Stimulated activated naive B cell treated with anti-CD40 and anti-IgM and Interleukin-4, amounts not matched to agents 10 μg/mL and 1 μg/mL and 100 μg/mL, for 72 hours (primary cell): ENCODE data around the gene ADGRF1.
"Not testable (repeated sequence)": the region's sequence is repeated elsewhere in the genome, so short reads cannot be mapped to it uniquely, and the experiment has no call there.

Experiments used
- ATAC-seq, 2 donors: fragments of 150-1000 bp; cut with Tn5 transposase; replicated peaks; 2 replicates each; pipeline ENCODE4 v1.10.0; 2021; ENCODE audit warnings: moderate library complexity in 1 of 2
- DNase-seq: peaks from one replicate; pipeline ENCODE4 v3.0.0; 2021
- H3K27ac Mint-ChIP-seq: one replicate; pipeline ENCODE4 v1.8.0; 2022; ENCODE audit warnings: mild to moderate bottlenecking, mixed read lengths
- H3K27me3 Mint-ChIP-seq, 2 donors: one replicate each; pipeline ENCODE4 v1.8.0; 2022; ENCODE audit warnings: mixed read lengths in 2 of 2
- H3K36me3 Mint-ChIP-seq, 2 donors: one replicate each; pipeline ENCODE4 v1.8.0; 2022; ENCODE audit warnings: mixed read lengths in 2 of 2, mild to moderate bottlenecking in 1 of 2
- H3K4me1 Mint-ChIP-seq, 2 donors: one replicate each; pipeline ENCODE4 v1.8.0; 2022; ENCODE audit warnings: mixed read lengths in 2 of 2, mild to moderate bottlenecking in 1 of 2
- H3K4me3 Mint-ChIP-seq, 2 donors: one replicate each; pipeline ENCODE4 v1.8.0; 2022; ENCODE audit warnings: mild to moderate bottlenecking in 2 of 2, mixed read lengths in 2 of 2, moderate library complexity in 1 of 2
- H3K9me3 Mint-ChIP-seq, 2 donors: one replicate each; pipeline ENCODE4 v1.8.0; 2022; ENCODE audit warnings: mixed read lengths in 2 of 2, mild to moderate bottlenecking in 1 of 2

The ADGRF1 gene

GRCh38 chr6:46993846-46994245, 48.3 kb downstream of the ADGRF1 start:
- no peak for DNase-seq
- no peak overlapping the region for H3K27ac Mint-ChIP-seq

DNA sequence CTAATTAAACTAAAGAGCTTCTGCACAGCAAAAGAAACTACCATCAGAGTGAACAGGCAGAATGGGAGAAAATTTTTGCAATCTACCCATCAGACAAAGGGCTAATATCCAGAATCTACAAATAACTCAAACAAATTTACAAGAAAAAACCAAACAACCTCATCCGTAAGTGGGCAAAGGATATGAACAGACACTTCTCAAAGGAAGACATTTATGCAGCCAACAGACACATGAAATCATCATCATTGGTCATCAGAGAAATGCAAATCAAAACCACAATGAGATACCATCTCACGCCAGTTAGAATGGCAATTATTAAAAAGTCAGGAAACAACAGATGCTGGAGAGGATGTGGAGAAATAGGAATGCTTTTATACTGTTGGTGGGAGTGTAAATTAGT, 49.7 kb downstream of the ADGRF1 start:
- DNase-seq, H3K9me3 Mint-ChIP-seq, H3K4me1 Mint-ChIP-seq, ATAC-seq, H3K27me3 Mint-ChIP-seq, H3K27ac Mint-ChIP-seq, H3K4me3 Mint-ChIP-seq, H3K36me3 Mint-ChIP-seq: not testable (repeated sequence)

More at GRCh38 chr6:46993846-46994245, 48.3 kb downstream of the ADGRF1 start:
- ATAC-seq = no peak
- Mint-ChIP-seq H3K4me1 (no peaks in the 10 kb centered on the region), H3K36me3 (no peaks in the 10 kb centered on the region), H3K4me3 (no peak overlapping the region), H3K27me3 (peaks cover 9 to 11% of the 10 kb centered on the region in 2 donors), H3K9me3 (no peaks in the 10 kb centered on the region)

GRCh38 chr6:46990818-46991510, 51.2 kb downstream of the ADGRF1 start:
- H3K27ac Mint-ChIP-seq, H3K4me1 Mint-ChIP-seq, H3K9me3 Mint-ChIP-seq, H3K4me3 Mint-ChIP-seq, H3K27me3 Mint-ChIP-seq, DNase-seq, H3K36me3 Mint-ChIP-seq: not testable (repeated sequence)
- ATAC-seq = peak in 1 of 2 donors; percentile 51

GRCh38 chr6:46990031-46990644, 52.0 kb downstream of the ADGRF1 start:
- ATAC-seq (no peak), DNase-seq (no peak)
- peaks cover 4 to 5% of the 10 kb centered on the region in 2 donors for H3K27me3 Mint-ChIP-seq
- no peaks in the 10 kb centered on the region for H3K36me3 Mint-ChIP-seq
- no peaks in the 10 kb centered on the region for H3K4me1 Mint-ChIP-seq
- H3K27ac Mint-ChIP-seq = no peak overlapping the region
- no peak overlapping the region for H3K4me3 Mint-ChIP-seq
- H3K9me3 Mint-ChIP-seq = no peaks in the 10 kb centered on the region

- Mint-ChIP-seq H3K9me3 (no peaks in the 10 kb centered on the region), H3K36me3 (no peaks in the 10 kb centered on the region), H3K27me3 (peaks cover 4 to 5% of the 10 kb centered on the region in 2 donors), H3K27ac (no peak overlapping the region), H3K4me3 (no peak overlapping the region), H3K4me1 (no peaks in the 10 kb centered on the region)
- ATAC-seq = no peak
- DNase-seq = no peak
Observed at GRCh38 chr6:46989398-46989797, 52.7 kb downstream of the ADGRF1 start.

DNA sequence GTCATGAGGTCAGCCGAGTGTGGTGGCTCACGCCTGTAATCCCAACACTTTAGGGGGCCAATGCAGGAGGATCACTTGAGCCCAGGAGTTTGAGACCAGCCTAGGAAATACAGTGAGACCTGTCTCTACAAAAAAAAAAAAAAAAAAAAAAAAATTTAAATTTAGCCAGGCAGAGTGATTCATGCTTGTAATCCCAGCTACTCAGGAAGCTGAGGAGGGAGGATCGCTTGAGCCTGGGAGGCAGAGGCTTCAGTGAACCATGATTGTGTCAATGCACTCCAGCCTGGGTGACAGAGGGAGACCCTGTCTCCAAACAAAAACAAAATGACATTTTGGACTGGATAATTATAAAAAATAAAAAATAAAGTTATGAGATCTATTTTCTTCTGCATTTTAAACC, 56.2 kb downstream of the ADGRF1 start:
- no peaks in the 10 kb centered on the region for H3K36me3 Mint-ChIP-seq
- DNase-seq (no peak), ATAC-seq (no peak)
- no peaks in the 10 kb centered on the region for H3K27me3 Mint-ChIP-seq
- H3K4me3 Mint-ChIP-seq = no peak overlapping the region
- H3K9me3 Mint-ChIP-seq = no peaks in the 10 kb centered on the region
- H3K4me1 Mint-ChIP-seq = no peaks in the 10 kb centered on the region
- H3K27ac Mint-ChIP-seq = no peak overlapping the region

DNA sequence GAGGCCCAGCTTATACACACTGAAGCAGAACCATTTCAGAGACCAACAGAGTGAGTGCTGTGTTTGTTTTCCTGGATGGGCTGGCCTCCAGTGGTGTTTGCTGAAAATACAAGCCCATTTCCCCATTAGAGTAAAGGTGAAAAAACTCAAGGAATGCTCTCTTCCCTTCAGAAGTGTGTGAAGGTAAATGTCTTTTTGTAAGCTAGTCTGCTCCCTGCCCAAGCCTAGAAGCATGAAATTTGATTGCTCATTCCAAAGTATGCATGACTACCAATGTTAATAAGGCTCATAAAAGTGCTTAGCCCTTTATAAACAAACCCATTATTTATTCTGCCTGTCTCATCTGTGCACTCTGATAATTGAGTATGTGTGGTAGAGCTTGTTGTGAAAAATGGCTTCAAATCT, 59.1 kb downstream of the ADGRF1 start:
- Mint-ChIP-seq H3K27ac (no peak overlapping the region), H3K9me3 (no peaks in the 10 kb centered on the region), H3K36me3 (no peaks in the 10 kb centered on the region), H3K4me1 (no peaks in the 10 kb centered on the region), H3K27me3 (no peaks in the 10 kb centered on the region), H3K4me3 (no peak overlapping the region)
- no peak for DNase-seq
- ATAC-seq = no peak

- H3K36me3 Mint-ChIP-seq = no peaks in the 10 kb centered on the region
- no peaks in the 10 kb centered on the region for H3K4me1 Mint-ChIP-seq
- ATAC-seq (no peak), DNase-seq (no peak)
- H3K4me3 Mint-ChIP-seq = no peak overlapping the region
- H3K9me3 Mint-ChIP-seq = no peaks in the 10 kb centered on the region
- no peaks in the 10 kb centered on the region for H3K27me3 Mint-ChIP-seq
- no peak overlapping the region for H3K27ac Mint-ChIP-seq
Observed at GRCh38 chr6:46979206-46979605, 62.9 kb downstream of the ADGRF1 start.

DNA sequence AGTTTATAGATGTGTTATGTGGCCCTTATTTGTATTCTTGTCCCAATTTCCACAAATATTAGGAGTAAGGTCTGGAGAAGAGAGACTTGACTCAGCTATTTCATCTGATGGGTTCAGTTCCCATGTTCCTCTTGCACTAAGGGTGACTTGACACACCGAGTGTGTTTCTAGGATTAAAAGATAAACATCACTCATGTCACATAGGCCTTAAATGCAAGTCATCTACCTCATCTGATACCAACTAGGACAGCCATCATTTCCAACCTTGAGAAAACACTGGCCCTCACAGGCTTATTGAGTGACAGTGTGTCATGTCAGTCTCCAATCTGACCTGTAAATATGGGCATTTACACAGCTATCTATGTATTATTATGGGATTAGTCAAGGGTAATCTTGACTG, 67.3 kb downstream of the ADGRF1 start:
- no peaks in the 10 kb centered on the region for H3K36me3 Mint-ChIP-seq
- H3K27ac Mint-ChIP-seq = no peak overlapping the region
- no peaks in the 10 kb centered on the region for H3K27me3 Mint-ChIP-seq
- H3K4me1 Mint-ChIP-seq = no peaks in the 10 kb centered on the region
- DNase-seq = no peak
- no peaks in the 10 kb centered on the region for H3K9me3 Mint-ChIP-seq
- no peak for ATAC-seq
- no peak overlapping the region for H3K4me3 Mint-ChIP-seq

- Mint-ChIP-seq H3K27ac (no peak overlapping the region), H3K9me3 (no peaks in the 10 kb centered on the region), H3K36me3 (no peaks in the 10 kb centered on the region), H3K27me3 (no peaks in the 10 kb centered on the region), H3K4me3 (no peak overlapping the region), H3K4me1 (no peaks in the 10 kb centered on the region)
- DNase-seq (no peak), ATAC-seq (no peak)
Observed at GRCh38 chr6:46973029-46973428, 69.1 kb downstream of the ADGRF1 start.

DNA sequence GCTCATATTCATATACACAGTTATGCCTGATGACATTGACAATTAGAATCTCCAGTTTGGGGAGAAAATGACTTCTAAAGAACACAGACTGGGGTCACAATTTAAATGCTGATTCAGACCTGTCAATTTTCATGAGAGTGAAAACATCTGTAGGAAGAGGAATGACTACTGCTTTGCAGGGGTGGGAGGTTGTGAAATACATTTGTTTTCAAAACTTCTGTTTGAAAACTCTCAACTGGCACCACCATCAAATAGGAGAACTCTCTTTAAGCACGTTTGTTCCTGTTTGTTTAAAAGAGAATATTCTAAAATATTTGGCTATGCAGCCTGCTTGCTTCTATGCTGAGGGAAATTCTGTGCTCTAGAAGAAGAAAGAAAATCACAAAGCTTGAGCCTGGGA, 69.6 kb downstream of the ADGRF1 start:
- Mint-ChIP-seq H3K36me3 (no peaks in the 10 kb centered on the region), H3K4me1 (no peaks in the 10 kb centered on the region), H3K27me3 (no peaks in the 10 kb centered on the region), H3K9me3 (no peaks in the 10 kb centered on the region), H3K27ac (no peak overlapping the region), H3K4me3 (no peak overlapping the region)
- DNase-seq (no peak), ATAC-seq (no peak)

DNA sequence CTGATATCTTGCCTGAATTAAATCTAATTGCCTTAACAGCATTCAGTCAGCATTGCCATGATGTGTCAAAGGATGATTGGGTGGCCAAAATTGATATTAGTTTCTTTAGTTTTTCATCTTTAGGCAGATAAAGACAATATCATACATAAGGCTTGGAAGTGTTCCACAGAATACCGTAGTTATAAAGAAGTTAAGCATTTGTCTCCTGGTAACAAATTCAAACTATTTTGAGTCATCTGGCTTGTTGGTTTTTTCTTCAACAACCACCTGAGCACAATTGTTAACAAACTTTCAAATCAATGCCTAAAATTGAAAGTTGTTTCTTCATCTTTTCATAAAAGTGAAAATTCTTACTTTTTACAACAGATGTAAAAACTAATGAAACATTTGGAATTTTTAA, 72.9 kb downstream of the ADGRF1 start:
- DNase-seq = no peak
- no peak for ATAC-seq
- Mint-ChIP-seq H3K9me3 (no peaks in the 10 kb centered on the region), H3K27ac (no peak overlapping the region), H3K27me3 (no peaks in the 10 kb centered on the region), H3K4me3 (no peak overlapping the region), H3K36me3 (no peaks in the 10 kb centered on the region), H3K4me1 (no peaks in the 10 kb centered on the region)

GRCh38 chr6:46967826-46968349, 74.2 kb downstream of the ADGRF1 start:
- Mint-ChIP-seq H3K4me1 (no peaks in the 10 kb centered on the region), H3K27me3 (no peaks in the 10 kb centered on the region), H3K4me3 (no peak overlapping the region), H3K9me3 (no peaks in the 10 kb centered on the region), H3K36me3 (no peaks in the 10 kb centered on the region), H3K27ac (no peak overlapping the region)
- no peak for DNase-seq
- ATAC-seq = no peak

- Mint-ChIP-seq H3K36me3 (no peaks in the 10 kb centered on the region), H3K4me1 (no peaks in the 10 kb centered on the region), H3K27me3 (no peaks in the 10 kb centered on the region), H3K9me3 (no peaks in the 10 kb centered on the region), H3K27ac (no peak overlapping the region), H3K4me3 (no peak overlapping the region)
- ATAC-seq (no peak), DNase-seq (no peak)
Observed at GRCh38 chr6:46964716-46965519, 77.2 kb downstream of the ADGRF1 start.

GRCh38 chr6:46963626-46964025, 78.5 kb downstream of the ADGRF1 start:
- no peak overlapping the region for H3K27ac Mint-ChIP-seq
- no peaks in the 10 kb centered on the region for H3K4me1 Mint-ChIP-seq
- H3K4me3 Mint-ChIP-seq = no peak overlapping the region
- ATAC-seq (no peak), DNase-seq (no peak)
- peaks cover 4 to 5% of the 10 kb centered on the region in 2 donors for H3K27me3 Mint-ChIP-seq
- no peaks in the 10 kb centered on the region for H3K36me3 Mint-ChIP-seq
- H3K9me3 Mint-ChIP-seq = no peaks in the 10 kb centered on the region
